NOMO-1 (cell line): Measurements from ENCODE around the gene KCNJ18.
"Not testable (repeated sequence)": the region's sequence is repeated elsewhere in the genome, so short reads cannot be mapped to it uniquely, and the experiment has no call there.

ENCODE experiments used
- DNase-seq, 2 experiments: peaks; one replicate each; lab custom pipeline; 2025; ENCODE audit not compliant: unreplicated experiment in 2 of 2; lab: John Stamatoyannopoulos, UW

Gene KCNJ18

DNA sequence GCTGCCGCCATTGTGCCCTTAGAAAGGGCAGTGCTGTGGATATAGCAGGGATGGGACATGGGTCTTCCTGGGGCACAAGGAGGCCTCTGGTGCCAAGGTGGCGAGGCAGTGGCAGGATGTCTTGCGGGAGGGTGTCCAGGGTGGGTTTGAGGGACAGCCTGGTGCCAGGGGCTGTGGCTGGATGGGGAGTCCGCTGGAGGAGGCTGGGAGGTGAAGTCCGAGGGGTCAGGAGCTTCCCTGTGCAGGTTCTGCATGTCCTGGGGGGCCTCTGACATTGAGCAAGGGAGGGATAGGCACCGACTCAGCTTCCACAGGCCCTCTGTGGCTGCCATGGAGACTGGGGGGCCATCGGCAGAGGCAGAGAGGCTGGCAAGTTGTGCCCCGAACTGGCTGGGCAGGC, 9.7 kb downstream of the KCNJ18 start:
- not testable (repeated sequence) for DNase-seq

DNA sequence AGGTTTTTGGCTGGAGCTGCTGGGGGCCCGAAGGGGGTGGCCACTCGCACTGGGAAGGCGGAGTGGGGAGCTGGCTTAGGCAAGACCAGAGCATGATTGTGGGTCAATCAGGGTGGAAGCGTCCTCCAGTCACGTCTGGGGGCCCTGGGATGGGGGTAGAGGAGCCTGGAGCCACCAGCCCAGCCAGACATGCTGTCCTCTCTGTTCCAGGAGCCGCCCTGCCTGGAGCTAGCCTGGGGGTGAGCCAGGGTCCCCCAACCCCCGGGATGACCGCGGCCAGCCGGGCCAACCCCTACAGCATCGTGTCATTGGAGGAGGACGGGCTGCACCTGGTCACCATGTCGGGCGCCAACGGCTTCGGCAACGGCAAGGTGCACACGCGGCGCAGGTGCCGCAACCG, 10.2 kb downstream of the KCNJ18 start:
- not testable (repeated sequence) for DNase-seq

DNA sequence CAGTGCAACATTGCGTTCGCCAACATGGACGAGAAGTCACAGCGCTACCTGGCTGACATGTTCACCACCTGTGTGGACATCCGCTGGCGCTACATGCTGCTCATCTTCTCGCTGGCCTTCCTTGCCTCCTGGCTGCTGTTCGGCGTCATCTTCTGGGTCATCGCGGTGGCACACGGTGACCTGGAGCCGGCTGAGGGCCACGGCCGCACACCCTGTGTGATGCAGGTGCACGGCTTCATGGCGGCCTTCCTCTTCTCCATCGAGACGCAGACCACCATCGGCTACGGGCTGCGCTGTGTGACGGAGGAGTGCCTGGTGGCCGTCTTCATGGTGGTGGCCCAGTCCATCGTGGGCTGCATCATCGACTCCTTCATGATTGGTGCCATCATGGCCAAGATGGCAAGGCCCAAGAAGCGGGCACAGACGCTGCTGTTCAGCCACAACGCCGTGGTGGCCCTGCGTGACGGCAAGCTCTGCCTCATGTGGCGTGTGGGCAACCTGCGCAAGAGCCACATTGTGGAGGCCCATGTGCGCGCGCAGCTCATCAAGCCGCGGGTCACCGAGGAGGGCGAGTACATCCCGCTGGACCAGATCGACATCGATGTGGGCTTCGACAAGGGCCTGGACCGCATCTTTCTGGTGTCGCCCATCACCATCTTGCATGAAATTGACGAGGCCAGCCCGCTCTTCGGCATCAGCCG, 10.8 kb downstream of the KCNJ18 start:
- DNase-seq: not testable (repeated sequence)

DNA sequence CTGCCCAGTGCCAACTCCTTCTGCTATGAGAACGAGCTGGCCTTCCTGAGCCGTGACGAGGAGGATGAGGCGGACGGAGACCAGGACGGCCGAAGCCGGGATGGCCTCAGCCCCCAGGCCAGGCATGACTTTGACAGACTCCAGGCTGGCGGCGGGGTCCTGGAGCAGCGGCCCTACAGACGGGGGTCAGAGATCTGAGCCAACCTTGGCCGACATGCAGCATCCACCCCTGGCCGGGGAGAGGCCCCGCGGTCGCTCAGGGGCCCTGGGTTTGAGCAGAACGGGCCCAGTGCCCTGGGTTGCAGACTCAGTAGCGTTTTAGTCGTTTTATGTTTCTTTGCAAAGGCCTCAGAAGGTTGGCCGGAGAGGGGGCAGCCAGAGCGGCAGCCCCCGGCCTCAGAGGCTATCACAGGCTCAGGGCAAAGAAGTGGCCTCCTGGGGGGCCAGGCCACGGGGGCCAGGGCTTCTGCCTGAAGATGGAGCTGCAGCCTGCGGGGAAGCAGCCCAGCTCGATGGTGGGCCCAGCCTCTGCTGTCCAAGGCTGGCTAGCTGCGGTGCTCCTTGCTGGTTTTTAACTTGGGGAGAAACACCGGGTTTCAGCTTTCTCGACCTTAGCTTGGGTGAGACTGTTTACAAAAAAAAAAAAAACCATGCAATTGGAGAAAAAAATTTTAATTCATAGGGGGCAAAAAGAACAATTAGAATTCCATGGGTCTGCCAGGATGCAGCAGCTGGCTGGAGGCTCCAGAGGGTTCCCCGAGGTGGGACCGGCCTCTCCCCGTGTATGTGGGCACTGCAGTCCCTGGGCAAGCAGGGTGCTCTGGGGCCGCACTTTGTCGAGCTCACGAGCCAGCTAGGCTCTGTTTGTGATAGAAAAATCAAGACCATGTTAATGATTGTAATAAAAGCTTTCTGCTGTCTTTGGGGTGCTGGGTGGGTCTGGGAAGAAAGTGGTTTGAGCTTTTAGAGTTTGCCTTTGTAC, 11.9 kb downstream of the KCNJ18 start:
- not testable (repeated sequence) for DNase-seq

DNA sequence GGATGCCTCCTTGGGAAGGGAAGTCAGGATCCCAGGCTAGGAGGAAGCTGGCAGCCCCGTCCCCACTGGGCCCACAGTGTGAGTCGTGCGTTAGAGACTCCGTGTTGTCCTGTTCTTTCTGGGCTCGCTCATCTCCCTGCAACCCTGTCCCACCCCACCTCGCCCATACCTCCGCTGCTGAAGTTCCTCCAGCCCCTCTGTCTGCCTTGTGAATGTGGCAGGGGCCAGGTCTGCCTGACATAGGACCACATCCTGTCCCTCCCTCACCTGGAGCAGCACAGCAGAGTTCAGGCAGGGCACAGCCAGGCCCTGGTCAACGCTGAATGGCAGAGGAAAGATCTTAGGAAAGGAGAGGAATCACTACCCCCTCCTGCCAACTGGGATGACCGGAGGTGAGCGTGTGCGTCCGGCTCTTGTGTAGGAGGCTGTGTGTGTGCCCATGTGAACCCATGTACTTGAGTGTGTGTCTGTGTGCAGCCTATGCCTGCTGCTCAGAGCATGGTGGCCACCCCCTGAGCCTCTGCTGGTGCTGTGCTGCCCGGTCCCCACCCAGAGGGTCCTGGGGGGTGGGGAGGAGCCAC, 12.8 kb downstream of the KCNJ18 start:
- no peak for DNase-seq

DNA sequence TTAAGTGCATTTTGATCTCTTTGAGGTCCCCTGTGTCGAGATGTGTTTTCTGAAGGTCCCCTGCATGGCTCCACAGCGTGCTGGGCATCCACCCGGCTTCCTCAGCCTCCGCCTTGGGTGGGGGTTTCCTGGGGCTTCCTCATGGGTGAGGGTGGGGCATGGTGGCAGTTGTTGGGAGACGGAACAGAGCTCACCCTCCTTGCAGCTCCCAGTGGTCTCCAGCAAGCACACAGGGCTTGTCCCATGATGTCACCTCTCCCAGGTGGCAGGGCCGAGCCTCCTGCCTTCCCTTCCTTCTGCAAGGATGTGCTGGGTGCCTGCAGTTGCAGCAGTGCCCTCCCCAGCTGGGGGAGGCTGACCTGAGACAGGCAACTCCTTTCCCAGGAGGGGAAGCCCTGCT, 13.4 kb downstream of the KCNJ18 start:
- DNase-seq: not testable (repeated sequence)

DNA sequence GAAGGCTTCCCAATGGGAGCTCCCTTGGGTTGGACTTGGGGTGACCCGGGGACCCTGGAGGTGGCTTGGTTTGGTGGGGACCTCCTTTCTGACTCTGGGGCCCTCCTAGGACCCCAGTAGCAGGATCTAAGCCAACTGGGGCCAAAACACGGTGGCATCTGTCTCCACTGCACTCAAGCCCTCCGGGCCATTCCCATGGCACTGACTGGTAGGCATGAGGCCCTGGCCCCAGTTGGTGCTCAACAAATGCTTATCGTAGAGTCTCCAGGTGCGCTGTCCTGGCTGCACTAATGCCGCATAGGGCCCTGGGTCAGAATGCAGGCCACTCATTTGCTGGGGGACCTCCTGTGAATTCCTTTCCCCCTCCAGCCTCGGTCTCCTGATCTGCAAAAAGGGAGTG, 14.2 kb downstream of the KCNJ18 start:
- DNase-seq: not testable (repeated sequence)

DNA sequence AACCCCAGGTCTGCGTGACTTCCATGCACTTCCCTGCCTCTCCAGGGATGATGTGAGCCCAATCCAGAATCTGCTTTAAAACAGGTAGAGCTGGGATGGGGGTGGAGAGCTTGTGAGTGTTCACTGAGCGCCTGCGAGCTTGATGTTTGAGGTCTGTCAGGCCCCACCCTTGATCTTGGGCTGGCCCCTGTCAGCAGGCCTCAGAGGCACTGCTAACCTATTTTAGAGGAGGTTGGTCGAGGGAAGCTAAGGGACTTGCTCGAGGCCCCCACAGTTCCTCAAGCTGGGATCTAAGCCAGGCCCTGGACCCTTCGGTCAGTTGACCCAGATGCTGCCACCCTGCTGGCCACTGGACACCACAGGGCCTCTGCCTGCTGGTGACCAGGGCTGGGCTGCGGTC, 14.8 kb downstream of the KCNJ18 start:
- DNase-seq: not testable (repeated sequence)

DNA sequence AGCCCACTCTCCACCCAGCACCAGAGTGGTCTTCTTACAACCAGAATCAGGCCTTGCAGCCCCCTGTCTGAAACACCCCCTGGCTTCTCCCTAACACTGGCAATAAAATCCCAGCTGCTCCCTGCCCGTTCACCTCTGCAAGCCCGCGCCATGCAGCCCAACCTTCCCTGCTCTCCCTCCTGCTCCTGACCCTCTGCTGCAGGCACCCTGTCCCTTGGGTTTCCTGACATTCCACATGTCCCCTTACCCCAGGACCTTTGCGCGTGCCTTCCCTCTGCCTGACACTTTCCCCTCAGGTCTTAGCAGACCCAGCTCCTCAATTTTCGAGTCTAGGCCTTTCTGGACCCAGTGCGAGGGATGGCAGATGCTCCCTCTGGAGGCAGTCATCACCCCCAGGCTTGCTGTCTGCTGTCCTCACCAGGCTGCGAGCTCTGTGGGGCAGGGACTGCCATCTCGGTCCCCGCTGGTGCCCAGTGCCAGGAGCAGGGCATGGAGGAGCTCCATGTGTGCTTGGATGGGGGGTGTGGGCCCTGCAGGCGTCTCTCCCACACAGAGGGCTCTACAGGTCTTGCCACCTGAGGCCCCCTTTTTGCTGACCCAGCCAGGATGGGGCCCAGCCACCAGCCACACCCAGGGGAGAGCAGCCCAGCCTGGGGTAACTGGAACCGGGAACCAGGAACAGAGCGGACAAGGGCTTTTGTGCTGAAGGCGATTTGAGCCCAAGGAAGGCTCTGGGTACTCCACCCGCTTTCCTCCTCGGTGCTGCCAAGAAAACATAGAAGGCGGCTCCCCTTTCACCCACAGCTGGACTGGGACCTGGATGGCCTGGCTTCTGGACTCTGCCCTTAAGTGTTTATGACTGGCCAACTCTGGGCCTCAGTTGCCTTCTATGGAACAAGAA, 15.6 kb downstream of the KCNJ18 start:
- DNase-seq: not testable (repeated sequence)

DNA sequence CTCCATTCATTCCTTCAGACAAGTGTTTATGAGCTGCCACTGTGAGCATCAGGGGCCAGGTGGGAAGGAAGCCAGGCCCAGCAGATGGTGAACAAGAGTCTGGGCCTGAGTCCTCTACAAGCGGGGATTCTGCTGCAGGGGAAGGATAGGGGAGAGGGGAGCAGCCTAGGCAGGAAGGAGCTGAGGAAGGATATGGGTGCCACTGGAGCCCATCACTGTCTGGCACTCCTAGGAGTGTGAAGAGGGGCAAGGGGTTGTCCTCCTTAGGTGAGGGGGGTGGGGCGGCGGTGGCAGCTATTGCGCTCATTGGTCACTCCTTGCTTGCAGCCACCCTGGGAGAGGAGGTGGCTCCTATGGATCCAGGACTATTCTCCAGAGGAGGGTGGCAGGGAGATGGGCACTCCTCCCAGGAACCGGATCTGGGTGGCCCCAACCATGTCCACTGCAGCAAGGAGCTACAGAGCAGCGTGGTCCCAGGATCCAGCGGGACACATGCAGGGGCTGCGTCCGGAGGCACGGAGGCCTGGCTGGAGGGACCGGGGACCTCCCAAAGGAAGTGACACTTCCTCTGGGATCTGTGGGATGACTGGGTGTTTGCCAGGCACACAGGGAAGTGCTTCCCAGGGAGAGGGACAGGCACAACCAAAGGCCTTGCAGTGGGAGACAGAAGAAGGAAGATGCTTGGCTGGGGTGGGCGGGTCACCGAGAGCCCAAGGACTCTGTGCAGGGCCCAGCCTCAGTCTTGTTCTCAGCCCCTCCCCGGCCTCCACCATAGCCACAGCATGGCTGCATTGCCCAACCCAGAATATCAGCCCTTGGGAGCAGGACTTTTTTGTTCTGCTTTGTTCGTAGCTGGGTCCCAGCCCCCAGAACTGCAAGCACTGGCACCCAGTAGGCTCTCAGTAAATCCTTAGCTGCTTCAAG, 16.6 kb downstream of the KCNJ18 start:
- not testable (repeated sequence) for DNase-seq

DNA sequence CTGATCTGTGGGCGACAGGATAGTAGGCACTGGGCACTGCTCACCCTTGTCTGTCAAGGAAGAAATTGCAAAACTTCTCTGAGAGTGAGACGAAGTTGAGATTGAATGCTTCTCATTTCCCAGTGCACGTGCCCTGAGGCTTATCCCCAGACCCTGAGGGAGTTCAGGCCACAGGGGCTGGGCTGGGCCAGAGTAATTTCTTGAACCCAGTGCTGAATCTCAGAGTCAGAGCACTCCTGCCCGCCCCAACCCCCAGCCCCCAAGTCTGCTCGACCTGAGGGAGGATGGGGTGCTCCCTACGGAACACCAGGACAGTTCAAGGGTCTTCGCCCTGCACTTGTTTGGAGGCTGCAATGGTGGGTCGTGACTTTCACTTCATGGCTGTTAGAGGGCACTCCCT, 17.7 kb downstream of the KCNJ18 start:
- not testable (repeated sequence) for DNase-seq

DNA sequence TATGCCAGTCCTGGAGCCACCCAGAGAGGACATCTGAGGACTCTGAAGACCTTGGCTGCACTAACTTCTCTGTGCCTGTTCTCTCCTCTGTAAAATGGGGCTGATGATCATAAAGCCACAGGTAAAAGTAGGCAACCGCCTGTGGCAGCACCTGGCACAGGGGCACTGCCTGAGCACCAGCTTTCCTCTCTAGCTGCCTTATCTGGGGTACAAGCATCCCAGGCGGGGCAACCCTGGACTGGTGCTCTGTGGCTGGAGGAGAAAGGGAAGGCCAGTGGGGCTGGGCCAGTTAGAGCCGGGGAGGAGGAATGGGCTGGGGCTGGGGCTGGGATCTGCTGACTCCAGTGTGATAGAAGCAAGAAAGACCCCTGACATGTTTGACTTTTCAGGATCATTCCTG, 18.2 kb downstream of the KCNJ18 start:
- DNase-seq: not testable (repeated sequence)

DNA sequence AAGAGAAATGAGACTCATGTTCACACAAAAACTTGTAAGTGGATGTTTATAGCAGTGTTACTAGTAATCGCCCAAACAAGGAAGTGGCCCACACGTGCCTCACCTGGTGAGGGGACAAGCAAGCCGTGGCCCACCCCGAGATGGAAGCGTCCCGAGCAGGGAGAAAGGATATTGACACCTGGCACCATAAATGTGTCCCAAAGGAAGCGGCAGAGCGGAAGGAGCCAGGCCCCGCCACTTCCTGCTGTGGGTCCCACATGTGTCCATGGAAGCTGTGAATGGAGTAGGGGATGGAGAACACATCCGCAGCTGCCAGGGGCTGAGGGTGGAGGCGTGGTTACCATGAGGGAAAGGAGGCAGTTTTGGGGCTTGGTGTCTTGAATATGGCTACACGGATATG, 18.9 kb downstream of the KCNJ18 start:
- no peak for DNase-seq

DNA sequence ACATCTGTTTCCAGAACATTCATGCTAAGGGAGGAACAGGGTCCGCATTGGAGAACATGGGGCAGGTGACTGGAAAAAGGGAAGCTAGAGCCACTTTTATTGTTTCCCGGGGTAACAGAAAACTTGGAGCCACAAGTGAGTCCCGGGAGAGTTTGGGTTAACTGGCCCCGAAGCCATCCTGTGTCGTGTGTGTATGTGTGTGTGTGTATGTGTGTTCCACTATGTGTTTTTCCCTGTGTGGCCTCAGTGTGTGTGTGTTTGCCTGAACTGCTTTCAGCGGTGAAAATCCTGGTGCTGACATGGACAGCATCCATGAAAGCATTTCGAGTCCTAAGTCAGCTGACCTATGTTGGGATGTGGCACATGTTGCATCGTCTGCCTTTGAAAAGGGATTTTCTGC, 20.7 kb downstream of the KCNJ18 start:
- not testable (repeated sequence) for DNase-seq

DNA sequence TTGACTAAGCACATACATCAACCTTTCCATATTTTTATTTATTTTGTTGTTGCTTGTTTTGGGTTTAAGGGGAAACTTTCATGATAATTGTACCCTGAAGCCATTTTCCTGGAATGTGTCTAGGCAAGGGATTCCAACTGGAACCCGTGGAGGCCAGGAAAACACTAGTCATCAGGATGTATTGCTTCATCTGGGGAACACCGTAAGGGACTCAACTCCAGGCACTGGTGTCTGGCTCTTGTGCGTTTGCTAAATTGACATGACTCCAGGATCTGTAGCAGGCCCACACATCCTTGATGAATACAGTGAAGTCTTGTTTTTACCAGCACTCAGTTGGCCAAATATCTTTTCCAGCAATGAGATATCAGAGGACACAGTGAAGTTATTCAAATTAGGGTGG, 21.3 kb downstream of the KCNJ18 start:
- DNase-seq: not testable (repeated sequence)

DNA sequence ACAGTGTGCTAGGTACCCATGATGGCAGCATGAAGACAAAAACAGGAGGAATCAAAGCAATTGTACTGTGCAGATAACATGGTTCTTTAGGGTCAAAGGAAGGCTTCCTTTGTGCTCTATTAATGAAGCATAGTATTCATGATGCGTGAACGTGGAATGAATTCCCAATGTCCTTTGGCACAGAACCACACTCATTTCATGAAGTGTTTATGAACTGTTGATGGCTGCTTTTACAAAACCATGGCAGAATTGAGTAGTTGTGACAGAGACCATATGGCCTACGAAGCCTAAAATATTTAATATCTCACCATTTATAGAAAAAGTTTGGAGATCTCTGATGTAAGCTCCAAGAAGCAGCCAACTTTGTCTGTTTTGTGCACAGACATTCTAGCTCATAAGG, 22.4 kb downstream of the KCNJ18 start:
- DNase-seq: not testable (repeated sequence)

DNA sequence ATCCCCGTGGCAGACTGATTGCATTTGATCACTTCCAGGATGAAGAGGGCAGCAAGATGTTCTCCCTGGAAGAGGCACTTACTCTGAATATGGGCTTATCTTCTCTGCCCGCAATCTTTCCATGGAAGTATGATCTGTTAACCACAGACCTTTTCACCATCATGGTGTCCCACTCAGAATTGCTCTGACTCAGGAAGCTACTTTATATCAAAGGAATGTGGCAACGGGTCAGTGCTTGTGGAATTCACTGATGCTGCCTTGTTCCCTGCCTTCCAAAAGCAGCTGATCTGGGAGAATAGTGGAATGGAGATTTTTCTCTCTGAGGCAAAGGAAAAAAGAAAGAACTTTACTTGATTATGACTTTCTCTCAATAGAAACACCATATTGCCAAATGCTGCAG, 23.6 kb downstream of the KCNJ18 start:
- not testable (repeated sequence) for DNase-seq

DNA sequence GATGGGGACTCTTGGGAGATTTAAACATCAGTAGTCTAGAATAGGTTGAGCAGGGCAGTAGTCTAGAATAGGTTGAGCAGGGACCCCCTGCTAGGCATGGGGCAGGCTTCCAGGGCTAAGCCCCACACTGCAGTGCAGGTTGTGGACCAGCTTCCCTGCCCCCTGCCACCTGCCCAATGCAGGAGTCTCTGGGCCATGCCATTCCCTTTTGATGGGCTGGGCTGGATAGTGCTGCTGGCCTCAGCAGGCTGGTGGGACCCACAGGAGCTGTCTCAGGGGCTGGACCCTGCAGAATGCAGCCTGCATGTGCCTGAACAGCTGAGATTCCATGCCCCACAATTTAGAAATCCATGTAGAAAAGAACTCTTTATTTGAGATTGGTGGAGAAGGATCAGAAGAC, 26.6 kb downstream of the KCNJ18 start:
- DNase-seq: not testable (repeated sequence)

DNA sequence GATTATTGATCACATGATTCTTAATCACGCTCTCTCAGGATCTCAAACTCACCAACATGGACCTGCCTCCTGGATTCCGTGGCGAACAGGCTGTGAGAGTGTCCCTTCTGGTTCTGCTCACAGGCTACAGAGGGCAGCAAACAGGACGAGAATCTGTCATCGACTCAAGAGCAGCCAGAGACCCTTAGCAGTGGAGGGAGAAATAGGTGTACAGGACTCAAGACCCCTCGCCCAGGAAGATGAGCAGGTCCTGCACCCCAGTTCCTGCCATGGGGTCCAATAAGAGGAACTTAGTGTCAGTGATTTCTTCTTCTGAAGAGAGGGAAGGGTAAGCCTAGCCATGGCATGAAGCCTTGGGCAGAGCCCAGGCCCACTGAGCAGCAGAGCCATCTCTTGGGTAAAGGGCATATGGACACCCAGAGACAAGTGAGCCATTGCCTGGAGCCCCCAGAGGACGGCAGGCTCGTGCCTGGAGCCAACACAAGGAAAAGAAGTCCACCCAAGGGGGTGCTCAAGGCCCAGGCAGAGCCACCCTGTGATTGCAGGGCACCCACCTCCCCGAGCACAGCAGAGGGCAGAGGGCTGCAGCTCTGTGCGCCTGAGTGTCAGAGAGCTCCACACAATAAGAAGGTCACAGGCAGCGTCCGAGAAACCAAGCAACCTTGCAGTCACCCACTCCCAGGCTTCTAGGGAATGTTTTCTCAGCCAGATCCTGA, 27.3 kb downstream of the KCNJ18 start:
- DNase-seq: not testable (repeated sequence)
